Pancreas (tissue), 10 donors: Measurements from ENCODE around the gene NOX5. TPM values are rescaled to one million over a fixed set of nuclear protein-coding genes. Genes with fewer than 3 reads are reported as not detected.

ENCODE experiments used
- ATAC-seq, 4 donors: fragments of 200-7000 bp; cut with Tn5 transposase; one replicate each; pipeline versions ENCODE4 v1.8.0 to v1.9.1; 2020; ENCODE audit warnings: mild to moderate bottlenecking in 4 of 4, moderate library complexity in 4 of 4
- DNase-seq, 6 donors: peaks; one replicate each; pipeline ENCODE4 v3.0.0-alpha.2; 2020
- FAIRE-seq: peaks from 2 replicates; lab custom pipeline; 2012; peaks lifted over from hg19 to GRCh38; lab: Jason Lieb, UNC
- H3K27ac ChIP-seq, 4 donors: fragments of 200-600 bp; sonication (generic); 1 replicate in 3 of 4; 2 replicates in 1 of 4; pipeline versions ENCODE4 v1.5.0 to v1.8.0; 2020
- H3K27me3 ChIP-seq, 4 donors: fragments of 200-600 bp; one replicate each; pipeline ENCODE4 v1.8.0; 2021
- H3K36me3 ChIP-seq, 3 donors: fragments of 200-600 bp; sonication (generic) in 1 of 3; one replicate each; pipeline versions ENCODE4 v1.5.0 to v1.8.0; 2020 to 2021
- H3K4me1 ChIP-seq, 3 donors: fragments of 200-600 bp; one replicate each; pipeline ENCODE4 v1.8.0; 2021
- H3K4me3 ChIP-seq, 4 donors: fragments of 200-600 bp; sonication (generic) in 2 of 4; one replicate each; pipeline versions ENCODE4 v1.5.0 to v1.8.0; 2020 to 2021
- H3K9me3 ChIP-seq, 4 donors: fragments of 200-600 bp; one replicate each; pipeline ENCODE4 v1.8.0; 2021
- CTCF ChIP-seq, 4 donors: fragments of 200-600 bp; sonication (generic) in 3 of 4; IDR thresholded peaks; one replicate each; pipeline versions ENCODE4 v1.5.0 to v1.8.0; 2021; ENCODE audit warnings: antibody characterized with exemption in 4 of 4
- WGBS, 2 donors: extraction: QIAGEN DNeasy Blood & Tissue Kit; methylation state at CpG; one replicate each; pipeline ENCODE4 v1.1.7; 2013; 5-methylcytosine and 5-hydroxymethylcytosine counted together
- intact Hi-C, 3 donors: fragments of 100-400 bp; cut with DNase I; formaldehyde crosslinking; loops; one replicate each; pipeline versions ENCODE4 v1.11.1 to v1.14.2; 2022
- polyA plus RNA-seq, 2 donors: library from polyadenylated mRNA; stranded (reverse); fragments of 200-250 nt; gene quantifications; one replicate each; pipeline ENCODE4 v1.2.3, GENCODE V29; 2013
- total RNA-seq, 6 donors: library from RNA; stranded (reverse); fragmentation: NEBNext Ultra II Directional in 4 of 6; extraction: Animal tissue kit (Norgen Biotek cat#: 25700) in 4 of 6; gene quantifications; one replicate each; pipeline versions ENCODE4 v1.2.1 to v1.2.4, GENCODE V29; 2021 to 2023
- donor health status: healthy with polysubstance abuse.
- donor health status: DM: no; HTN: no; CAD: no; lungs with moderate emphysema.
- donor health status: DM: no; HTN: no; CAD: no.
- donor health status: control.
- donor health status: control.
- donor health status: Bipolar disorder and iron deficiency.
- donor health status: DM: yes; HTN: yes; CAD: no.
- donor health status: DM: no; HTN: no; CAD: no.
- donor health status: DM: no; HTN: no; CAD: no.
- donor health status: DM: yes; HTN: yes; CAD: no.

The NOX5 gene
- total and polyA plus RNA-seq, 8 donors, result 0.04 to 0.26 (median 0.12) TPM; not detected in 3

GRCh38 chr15:69084404-69085030, 70.0 kb downstream of the NOX5 start:
- DNase-seq (no peak), FAIRE-seq (no peak), ATAC-seq (no peak)
- H3K27ac ChIP-seq, result no peak overlapping the region
- H3K4me1 ChIP-seq, result peaks cover 0 to 6% (median 0%) of the 10 kb centered on the region in 3 donors
- no peaks in the 10 kb centered on the region for H3K9me3 ChIP-seq
- WGBS, 2 donors, result 61 to 67% methylated on average over 2 of the region's 2 CpGs
- intact Hi-C loops, result no loop called here
- TF ChIP-seq CTCF (IDR thresholded peaks at IDR 0.05), result no peak
- no peaks in the 10 kb centered on the region for H3K36me3 ChIP-seq
- no peaks in the 10 kb centered on the region for H3K27me3 ChIP-seq
- no peak overlapping the region for H3K4me3 ChIP-seq

DNA sequence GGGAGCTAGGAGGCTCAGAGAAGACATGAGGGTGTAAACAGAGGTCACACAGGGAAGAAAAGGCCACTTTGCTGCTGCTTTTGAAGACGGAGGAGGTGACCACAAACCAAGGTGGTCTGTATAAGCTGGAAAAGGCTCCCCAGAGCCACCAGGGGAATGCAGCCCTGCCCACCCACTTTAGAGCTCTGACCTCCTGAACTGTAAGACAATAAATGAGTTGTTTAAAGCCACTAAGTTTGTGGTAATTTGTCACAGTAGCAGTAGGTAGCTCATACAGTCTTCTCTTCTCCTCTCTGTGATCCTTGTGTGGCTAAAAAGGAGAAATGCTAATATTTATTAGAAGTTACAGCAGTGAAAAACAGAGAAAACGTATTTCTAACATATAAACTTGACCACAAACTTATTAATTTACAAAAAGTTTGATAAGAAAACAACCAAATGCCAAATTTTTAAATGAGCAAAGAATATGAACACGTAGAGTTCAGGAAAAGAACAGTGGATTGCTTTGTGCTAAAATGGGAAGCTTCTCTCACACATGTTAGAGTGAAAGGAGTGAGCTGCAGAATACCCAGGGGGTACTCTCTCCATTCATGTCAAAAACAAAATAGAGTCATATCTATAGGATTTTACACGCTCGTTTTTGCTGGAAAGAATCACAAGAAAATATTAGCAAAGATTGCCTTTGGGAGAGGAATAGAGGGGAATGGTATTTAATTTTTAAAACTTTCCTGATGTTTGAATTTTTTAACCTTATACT, 71.0 kb downstream of the NOX5 start:
- Histone ChIP-seq H3K27me3 (no peaks in the 10 kb centered on the region), H3K36me3 (no peaks in the 10 kb centered on the region), H3K4me1 (peaks cover 0 to 6% (median 0%) of the 10 kb centered on the region in 3 donors), H3K27ac (no peak overlapping the region), H3K9me3 (no peaks in the 10 kb centered on the region), H3K4me3 (no peak overlapping the region)
- intact Hi-C loops, result no loop called here
- DNase-seq (no peak), ATAC-seq (no peak), FAIRE-seq (no peak)
- no peak for TF ChIP-seq CTCF (IDR thresholded peaks at IDR 0.05)
- 50 to 55% methylated on average over 5 of the region's 5 CpGs for WGBS, 2 donors

GRCh38 chr15:69086427-69087204, 72.1 kb downstream of the NOX5 start:
- WGBS, 2 donors, result 61 to 68% methylated on average over 14 of the region's 14 CpGs
- DNase-seq (no peak), ATAC-seq (no peak), FAIRE-seq (no peak)
- intact Hi-C loops, result no loop called here
- Histone ChIP-seq H3K27ac (no peak overlapping the region), H3K4me1 (peaks cover 0 to 6% (median 0%) of the 10 kb centered on the region in 3 donors), H3K9me3 (no peaks in the 10 kb centered on the region), H3K27me3 (no peaks in the 10 kb centered on the region), H3K36me3 (no peaks in the 10 kb centered on the region), H3K4me3 (no peak overlapping the region)
- no peak for TF ChIP-seq CTCF (IDR thresholded peaks at IDR 0.05)

- ATAC-seq, result no peak
- intact Hi-C loops, result no loop called here
- peaks cover 0 to 2% (median 0%) of the 10 kb centered on the region in 3 donors for H3K4me1 ChIP-seq
- no peak for FAIRE-seq
- H3K36me3 ChIP-seq, result no peaks in the 10 kb centered on the region
- no peaks in the 10 kb centered on the region for H3K27me3 ChIP-seq
- no peak overlapping the region for H3K27ac ChIP-seq
- H3K9me3 ChIP-seq, result no peaks in the 10 kb centered on the region
- TF ChIP-seq CTCF (IDR thresholded peaks at IDR 0.05), result no peak
- DNase-seq, result no peak
- 84 to 90% methylated on average over 5 of the region's 5 CpGs for WGBS, 2 donors
- no peak overlapping the region for H3K4me3 ChIP-seq
Measured at GRCh38 chr15:69087366-69087976, 73.0 kb downstream of the NOX5 start.
